Gastrocnemius medialis (tissue), 4 donors: ENCODE measurements around the gene ROM1. TPM values are rescaled to one million over a fixed set of nuclear protein-coding genes. Genes with fewer than 3 reads are reported as not detected.

Source experiments
- ATAC-seq, 2 donors: fragments of 150-250 bp; one replicate each; pipeline ENCODE4 v1.9.1; 2016
- DNase-seq, 2 donors: peaks; one replicate each; pipeline ENCODE4 v3.0.0-alpha.2; 2019
- H3K27ac ChIP-seq, 4 donors: fragments of 200-600 bp; sonication (generic); 1 replicate in 1 of 4; 2 replicates in 3 of 4; pipeline ENCODE4 v1.5.1; 2016 to 2018; ENCODE audit warnings: mild to moderate bottlenecking in 2 of 4, moderate library complexity in 1 of 4
- H3K27me3 ChIP-seq, 3 donors: fragments of 200-600 bp; sonication (generic) in 2 of 3; 1 replicate in 1 of 3; 2 replicates in 2 of 3; pipeline versions ENCODE4 v1.5.1 to v1.6.0; 2016 to 2019; ENCODE audit warnings: mild to moderate bottlenecking in 1 of 3, moderate library complexity in 1 of 3
- H3K36me3 ChIP-seq, 2 donors: fragments of 200-600 bp; sonication (generic) in 1 of 2; one replicate each; pipeline ENCODE4 v1.5.1; 2017 to 2018
- H3K4me1 ChIP-seq, 2 donors: fragments of 200-600 bp; sonication (generic) in 1 of 2; one replicate each; pipeline ENCODE4 v1.5.1; 2016 to 2017; ENCODE audit warnings: mild to moderate bottlenecking in 2 of 2
- H3K4me3 ChIP-seq, 4 donors: fragments of 200-600 bp; sonication (generic) in 3 of 4; 1 replicate in 1 of 4; 2 replicates in 3 of 4; pipeline ENCODE4 v1.5.1; 2016 to 2019; ENCODE audit warnings: mild to moderate bottlenecking in 2 of 4
- H3K9me3 ChIP-seq, 3 donors: fragments of 200-600 bp; sonication (generic) in 2 of 3; 1 replicate in 1 of 3; 2 replicates in 2 of 3; pipeline ENCODE4 v1.5.1; 2016 to 2019
- POLR2A ChIP-seq, 2 donors: fragments of 450-650 bp; IDR thresholded peaks; one replicate each; pipeline ENCODE4 v1.6.1; 2017; ENCODE audit warnings: antibody characterized with exemption in 2 of 2, mild to moderate bottlenecking in 2 of 2, moderate library complexity in 2 of 2
- in situ Hi-C, 4 donors: fragments of 200-750 bp; cut with MboI; loops; one replicate each; pipeline versions ENCODE4 v1.15.0 to v1.8.0; 2017; ENCODE audit warnings: low sequenced_read_pairs in 4 of 4
- intact Hi-C: fragments of 100-400 bp; cut with DNase I; formaldehyde crosslinking; loops from one replicate; pipeline ENCODE4 v1.15.1; 2023; ENCODE audit warnings: low total_unique reads
- microRNA-seq, 2 donors: library from miRNA; unstranded; fragments of <30 nt; microRNA quantifications; one replicate each; pipeline ENCODE4, GENCODE V29; 2016; ENCODE audit warnings: borderline replicate concordance in 2 of 2
- total RNA-seq, 4 donors: library from RNA; depleted of rRNA; stranded (reverse); fragments of >200 nt; gene quantifications; one replicate each; pipeline versions ENCODE4 v1.1.0 to v1.2.3, GENCODE V29; 2016
- TF ChIP-seq, protein P1 (sequence below), 5 experiments: fragments of 450-650 bp in 3 of 5; fragments of 200-600 bp in 2 of 5; sonication (generic) in 2 of 5; IDR thresholded peaks in 4 of 5; conservative IDR thresholded peaks in 1 of 5; 1 replicate in 4 of 5; 2 replicates in 1 of 5; pipeline ENCODE4 v1.5.1; 2016 to 2019; ENCODE audit warnings: antibody characterized with exemption in 5 of 5, mild to moderate bottlenecking in 3 of 5, moderate library complexity in 3 of 5

Gene ROM1
- total RNA-seq, 4 donors from 2014 or later: 1.6 to 3.7 (median 2.7) TPM

DNA sequence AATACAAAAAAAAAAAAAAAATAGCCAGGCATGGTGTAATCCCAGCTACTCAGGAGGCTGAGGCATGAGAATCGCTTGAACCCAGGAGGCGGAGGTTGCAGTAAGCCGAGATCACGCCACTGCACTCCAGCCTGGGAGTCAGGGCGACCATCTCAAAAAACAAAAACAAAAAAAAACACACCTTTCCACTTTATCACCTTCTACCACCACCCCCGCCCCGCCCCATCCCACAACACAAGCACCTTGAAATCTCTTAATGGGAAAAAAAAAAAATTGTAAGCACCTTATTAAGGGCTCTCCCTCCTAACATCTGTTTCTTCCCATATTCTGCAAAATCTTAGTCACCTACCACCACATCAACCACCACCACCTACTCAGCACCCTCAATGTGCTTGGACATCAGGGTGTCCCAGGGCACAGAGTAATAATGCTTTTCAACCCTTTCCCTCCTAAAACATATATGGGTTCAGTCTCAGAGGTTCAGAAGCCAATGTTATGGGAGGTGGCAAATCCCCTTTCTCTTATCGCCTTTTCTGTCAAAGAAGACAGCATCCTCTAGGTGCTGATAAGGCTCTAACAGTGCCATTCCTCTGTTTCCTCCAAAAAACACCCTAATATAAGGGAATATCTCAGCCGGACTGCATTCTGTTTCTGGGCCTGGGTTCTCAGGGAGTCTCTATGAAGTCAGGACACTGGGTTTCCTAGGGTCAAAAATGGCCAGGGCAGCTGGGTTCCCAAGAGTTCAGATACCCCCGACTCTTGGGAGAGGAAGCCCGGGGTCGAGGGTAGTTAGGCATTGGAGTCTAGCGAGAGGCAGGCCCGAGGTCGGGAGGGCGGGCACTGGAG, 39.3 kb downstream of the ROM1 start:
- Histone ChIP-seq H3K36me3 (peaks cover 0 to 22% of the 10 kb centered on the region in 2 donors), H3K27ac (peak overlapping the region; percentile 89 to 95 (median 92)), H3K4me1 (peaks cover 13 to 18% of the 10 kb centered on the region in 2 donors), H3K4me3 (peak overlapping the region; percentile 78 to 91 (median 86)), H3K27me3 (no peaks in the 10 kb centered on the region), H3K9me3 (no peaks in the 10 kb centered on the region)
- in situ Hi-C loops (no loop called here), intact Hi-C loops (loop anchor here (2.0 kb wide), 2 partner anchors 26 to 42 kb away; partner anchors contain the start of gene UBXN1)
- no peak for ATAC-seq
- DNase-seq: no peak
- TF ChIP-seq, protein P1, sequence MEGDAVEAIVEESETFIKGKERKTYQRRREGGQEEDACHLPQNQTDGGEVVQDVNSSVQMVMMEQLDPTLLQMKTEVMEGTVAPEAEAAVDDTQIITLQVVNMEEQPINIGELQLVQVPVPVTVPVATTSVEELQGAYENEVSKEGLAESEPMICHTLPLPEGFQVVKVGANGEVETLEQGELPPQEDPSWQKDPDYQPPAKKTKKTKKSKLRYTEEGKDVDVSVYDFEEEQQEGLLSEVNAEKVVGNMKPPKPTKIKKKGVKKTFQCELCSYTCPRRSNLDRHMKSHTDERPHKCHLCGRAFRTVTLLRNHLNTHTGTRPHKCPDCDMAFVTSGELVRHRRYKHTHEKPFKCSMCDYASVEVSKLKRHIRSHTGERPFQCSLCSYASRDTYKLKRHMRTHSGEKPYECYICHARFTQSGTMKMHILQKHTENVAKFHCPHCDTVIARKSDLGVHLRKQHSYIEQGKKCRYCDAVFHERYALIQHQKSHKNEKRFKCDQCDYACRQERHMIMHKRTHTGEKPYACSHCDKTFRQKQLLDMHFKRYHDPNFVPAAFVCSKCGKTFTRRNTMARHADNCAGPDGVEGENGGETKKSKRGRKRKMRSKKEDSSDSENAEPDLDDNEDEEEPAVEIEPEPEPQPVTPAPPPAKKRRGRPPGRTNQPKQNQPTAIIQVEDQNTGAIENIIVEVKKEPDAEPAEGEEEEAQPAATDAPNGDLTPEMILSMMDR (IDR thresholded peaks at IDR 0.05 in 4 of 5, conservative IDR thresholded peaks at IDR 0.05 in 1 of 5): no peak
- TF ChIP-seq POLR2A (IDR thresholded peaks at IDR 0.05): no peak

- H3K9me3 ChIP-seq: no peaks in the 10 kb centered on the region
- intact Hi-C loops: no loop called here
- no peak for ATAC-seq
- no peak overlapping the region for H3K27ac ChIP-seq
- no peak overlapping the region for H3K4me3 ChIP-seq
- in situ Hi-C loops: no loop called here
- no peak for TF ChIP-seq POLR2A (IDR thresholded peaks at IDR 0.05)
- TF ChIP-seq, protein P1 (IDR thresholded peaks at IDR 0.05 in 4 of 5, conservative IDR thresholded peaks at IDR 0.05 in 1 of 5): no peak
- no peaks in the 10 kb centered on the region for H3K27me3 ChIP-seq
- peaks cover 0 to 7% of the 10 kb centered on the region in 2 donors for H3K36me3 ChIP-seq
- DNase-seq: no peak
- peaks cover 12 to 13% of the 10 kb centered on the region in 2 donors for H3K4me1 ChIP-seq
Measured at GRCh38 chr11:62654297-62654696, 41.2 kb downstream of the ROM1 start.

- ATAC-seq (no peak), DNase-seq (no peak)
- Histone ChIP-seq H3K36me3 (no peaks in the 10 kb centered on the region), H3K27me3 (no peaks in the 10 kb centered on the region), H3K4me3 (no peak overlapping the region), H3K9me3 (no peaks in the 10 kb centered on the region), H3K4me1 (peaks cover 6 to 7% of the 10 kb centered on the region in 2 donors), H3K27ac (no peak overlapping the region)
- intact Hi-C loops: no loop called here
- in situ Hi-C loops: no loop called here
- TF ChIP-seq, protein P1 (IDR thresholded peaks at IDR 0.05 in 4 of 5, conservative IDR thresholded peaks at IDR 0.05 in 1 of 5): no peak
- no peak for TF ChIP-seq POLR2A (IDR thresholded peaks at IDR 0.05)
Measured at GRCh38 chr11:62656796-62657429, 43.9 kb downstream of the ROM1 start.

- Histone ChIP-seq H3K4me3 (peak overlapping the region; percentile 68 to 96 (median 79)), H3K4me1 (peaks cover 30 to 34% of the 10 kb centered on the region in 2 donors)
- intact Hi-C loops: loop anchor here (2.0 kb wide), 1 partner anchor 18 kb away; the partner anchor contains the start of gene GANAB
Measured at GRCh38 chr11:62664405-62665074, 51.5 kb downstream of the ROM1 start.

More at GRCh38 chr11:62664405-62665074, 51.5 kb downstream of the ROM1 start:
- no peak for TF ChIP-seq POLR2A (IDR thresholded peaks at IDR 0.05)
- TF ChIP-seq, protein P1 (IDR thresholded peaks at IDR 0.05 in 4 of 5, conservative IDR thresholded peaks at IDR 0.05 in 1 of 5): no peak
- H3K36me3 ChIP-seq: peaks cover 0 to 20% of the 10 kb centered on the region in 2 donors
- in situ Hi-C loops: no loop called here
- H3K27me3 ChIP-seq: no peaks in the 10 kb centered on the region
- no peaks in the 10 kb centered on the region for H3K9me3 ChIP-seq
- ATAC-seq: peak; percentile 56 to 78
- peak in 1 of 2 donors; percentile 60 for DNase-seq
- peak overlapping the region; percentile 82 to 97 (median 88) for H3K27ac ChIP-seq

Small RNA genes within 50 kb of the gene (microRNA-seq; reads per million reads assigned to microRNA genes)
- gene MIR6747: 1.2 to 2.6 reads per million in 2 donors

Other genes with a start within 250 kb of the ROM1 start
- gene SCGB1A1, start 194.2 kb upstream of the ROM1 start, total RNA-seq: not detected
- 1,000 to 10,000 TPM in 1 of 4 donors, 100 to 1,000 TPM in 3; 374 to 1,261 (median 571) TPM for gene AHNAK, start 66.5 kb upstream of the ROM1 start, total RNA-seq
- gene EEF1G, start 39.4 kb upstream of the ROM1 start, total RNA-seq: 1,000 to 10,000 TPM; 1,797 to 2,946 (median 1,897) TPM
- 10 to 100 TPM in 3 of 4 donors, 1 to 10 TPM in 1; 7.8 to 15.7 (median 11.7) TPM for gene TUT1, start 21.7 kb upstream of the ROM1 start, total RNA-seq
- 10 to 100 TPM; 28.0 to 47.1 (median 31.7) TPM for gene MTA2, start 11.4 kb upstream of the ROM1 start, total RNA-seq
- 1 to 10 TPM; 4.7 to 7.9 (median 7.0) TPM for gene EML3, start 482 bp upstream of the ROM1 start, total RNA-seq
- 10 to 100 TPM in 2 of 4 donors, 1 to 10 TPM in 2; 4.4 to 21.4 (median 9.8) TPM for gene B3GAT3, start 8.7 kb downstream of the ROM1 start, total RNA-seq
- gene GANAB, start 33.4 kb downstream of the ROM1 start, total RNA-seq: 10 to 100 TPM; 41.3 to 65.1 (median 59.5) TPM
- gene INTS5, start 40.0 kb downstream of the ROM1 start, total RNA-seq: 10 to 100 TPM; 17.3 to 28.3 (median 21.3) TPM
- 10 to 100 TPM; 36.1 to 44.7 (median 41.3) TPM for gene C11orf98, start 52.0 kb downstream of the ROM1 start, total RNA-seq
- gene CSKMT, start 52.1 kb downstream of the ROM1 start, total RNA-seq: 1 to 10 TPM; 1.7 to 4.5 (median 2.8) TPM
- gene UQCC3, start 58.4 kb downstream of the ROM1 start, total RNA-seq: 10 to 100 TPM in 2 of 4 donors, 1 to 10 TPM in 2; 6.4 to 11.7 (median 9.0) TPM
- gene LBHD1, start 59.0 kb downstream of the ROM1 start, total RNA-seq: 1 to 10 TPM in 2 of 4 donors, under 1 TPM in 2; 0.82 to 2.1 (median 1.1) TPM
- 100 to 1,000 TPM; 216 to 450 (median 265) TPM for gene UBXN1, start 65.8 kb downstream of the ROM1 start, total RNA-seq
- 1 to 10 TPM; 3.7 to 6.4 (median 5.9) TPM for gene LRRN4CL, start 76.3 kb downstream of the ROM1 start, total RNA-seq
- 100 to 1,000 TPM in 1 of 4 donors, 10 to 100 TPM in 3; 33.4 to 114 (median 55.6) TPM for gene BSCL2, start 94.2 kb downstream of the ROM1 start, total RNA-seq
- not detected for gene GNG3, start 94.4 kb downstream of the ROM1 start, total RNA-seq
- gene HNRNPUL2, start 114.2 kb downstream of the ROM1 start, total RNA-seq: 10 to 100 TPM in 3 of 4 donors, 1 to 10 TPM in 1; 4.8 to 14.9 (median 11.8) TPM
- gene TTC9C, start 115.2 kb downstream of the ROM1 start, total RNA-seq: 10 to 100 TPM; 11.5 to 16.3 (median 14.1) TPM
- 10 to 100 TPM in 1 of 4 donors, 1 to 10 TPM in 3; 5.6 to 10.5 (median 7.7) TPM for gene ZBTB3, start 140.9 kb downstream of the ROM1 start, total RNA-seq
- gene POLR2G, start 148.3 kb downstream of the ROM1 start, total RNA-seq: 10 to 100 TPM; 25.2 to 45.5 (median 29.6) TPM
- gene TAF6L, start 158.1 kb downstream of the ROM1 start, total RNA-seq: 10 to 100 TPM; 13.5 to 43.2 (median 21.4) TPM
- 10 to 100 TPM; 26.3 to 52.5 (median 44.3) TPM for gene TMEM179B, start 174.1 kb downstream of the ROM1 start, total RNA-seq
- gene TMEM223, start 178.7 kb downstream of the ROM1 start, total RNA-seq: 10 to 100 TPM; 17.1 to 41.6 (median 23.8) TPM
- gene NXF1, start 192.2 kb downstream of the ROM1 start, total RNA-seq: 10 to 100 TPM; 27.2 to 47.1 (median 46.1) TPM
- 10 to 100 TPM; 16.2 to 26.0 (median 24.9) TPM for gene STX5, start 218.8 kb downstream of the ROM1 start, total RNA-seq
- not detected for gene TEX54, start 219.6 kb downstream of the ROM1 start, total RNA-seq
- gene WDR74, start 226.3 kb downstream of the ROM1 start, total RNA-seq: 100 to 1,000 TPM in 1 of 4 donors, 10 to 100 TPM in 3; 66.4 to 133 (median 87.0) TPM